Upper lobe of right lung (tissue), 1 donor: ENCODE results near the gene KSR1. TPM values are rescaled to one million over a fixed set of nuclear protein-coding genes. Genes with fewer than 3 reads are reported as not detected.
"Not testable (repeated sequence)": the region's sequence is repeated elsewhere in the genome, so short reads cannot be mapped to it uniquely, and the experiment has no call there.

Experiments
- ATAC-seq: fragments of 200-7000 bp; cut with Tn5 transposase; one replicate; pipeline ENCODE4 v1.9.1; 2020; ENCODE audit warnings: mild to moderate bottlenecking, moderate library complexity
- DNase-seq: peaks from one replicate; pipeline ENCODE4 v3.0.0-alpha.2; 2020
- H3K27ac ChIP-seq: fragments of 200-600 bp; one replicate; pipeline ENCODE4 v1.8.0; 2022
- H3K27me3 ChIP-seq: fragments of 200-600 bp; one replicate; pipeline ENCODE4 v1.8.0; 2022; ENCODE audit warnings: mild to moderate bottlenecking
- H3K36me3 ChIP-seq: fragments of 200-600 bp; one replicate; pipeline ENCODE4 v1.8.0; 2022
- H3K4me1 ChIP-seq: fragments of 200-600 bp; one replicate; pipeline ENCODE4 v1.8.0; 2022
- H3K4me3 ChIP-seq: fragments of 200-600 bp; one replicate; pipeline ENCODE4 v1.8.0; 2022; ENCODE audit warnings: mild to moderate bottlenecking
- H3K9me3 ChIP-seq: fragments of 200-600 bp; one replicate; pipeline ENCODE4 v1.8.0; 2022
- intact Hi-C: fragments of 100-400 bp; cut with DNase I; formaldehyde crosslinking; loops from one replicate; pipeline ENCODE4 v1.11.0; 2022
- total RNA-seq: library from RNA; stranded (reverse); fragmentation: NEBNext Ultra II Directional; extraction: Animal tissue kit (Norgen Biotek cat#: 25700); gene quantifications from one replicate; pipeline ENCODE4 v1.2.1, GENCODE V29; 2021
- TF ChIP-seq, protein P1 (sequence below): fragments of 200-600 bp; IDR thresholded peaks from one replicate; pipeline ENCODE4 v1.8.0; 2022; ENCODE audit warnings: antibody characterized with exemption
- donor health status: DM: no; HTN: yes; CAD: no; lungs with severe emphysema.

KSR1 gene
- total RNA-seq, 1 donor from 2014 or later = 52.5 TPM

DNA sequence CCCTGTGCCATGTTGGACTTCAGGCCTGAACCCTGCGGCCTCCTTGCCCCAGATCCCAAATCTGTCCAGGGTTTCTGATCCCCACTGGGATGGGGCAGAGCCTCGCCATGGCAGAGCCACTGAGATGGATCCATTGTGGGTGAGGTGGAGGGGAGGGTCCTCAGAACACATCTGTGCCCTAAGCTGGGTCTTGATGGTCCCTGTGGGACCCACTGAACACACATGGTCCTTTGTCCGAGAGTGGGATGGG lies 38.0 kb upstream of the KSR1 start:
- TF ChIP-seq, protein P1, sequence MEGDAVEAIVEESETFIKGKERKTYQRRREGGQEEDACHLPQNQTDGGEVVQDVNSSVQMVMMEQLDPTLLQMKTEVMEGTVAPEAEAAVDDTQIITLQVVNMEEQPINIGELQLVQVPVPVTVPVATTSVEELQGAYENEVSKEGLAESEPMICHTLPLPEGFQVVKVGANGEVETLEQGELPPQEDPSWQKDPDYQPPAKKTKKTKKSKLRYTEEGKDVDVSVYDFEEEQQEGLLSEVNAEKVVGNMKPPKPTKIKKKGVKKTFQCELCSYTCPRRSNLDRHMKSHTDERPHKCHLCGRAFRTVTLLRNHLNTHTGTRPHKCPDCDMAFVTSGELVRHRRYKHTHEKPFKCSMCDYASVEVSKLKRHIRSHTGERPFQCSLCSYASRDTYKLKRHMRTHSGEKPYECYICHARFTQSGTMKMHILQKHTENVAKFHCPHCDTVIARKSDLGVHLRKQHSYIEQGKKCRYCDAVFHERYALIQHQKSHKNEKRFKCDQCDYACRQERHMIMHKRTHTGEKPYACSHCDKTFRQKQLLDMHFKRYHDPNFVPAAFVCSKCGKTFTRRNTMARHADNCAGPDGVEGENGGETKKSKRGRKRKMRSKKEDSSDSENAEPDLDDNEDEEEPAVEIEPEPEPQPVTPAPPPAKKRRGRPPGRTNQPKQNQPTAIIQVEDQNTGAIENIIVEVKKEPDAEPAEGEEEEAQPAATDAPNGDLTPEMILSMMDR = no peak
- ATAC-seq (no peak), DNase-seq (peak; percentile 45)
- Histone ChIP-seq H3K27ac (no peak overlapping the region), H3K9me3 (no peaks in the 10 kb centered on the region), H3K4me3 (no peak overlapping the region), H3K4me1 (no peaks in the 10 kb centered on the region), H3K27me3 (no peaks in the 10 kb centered on the region), H3K36me3 (no peaks in the 10 kb centered on the region)
- intact Hi-C loops = no loop called here

DNA sequence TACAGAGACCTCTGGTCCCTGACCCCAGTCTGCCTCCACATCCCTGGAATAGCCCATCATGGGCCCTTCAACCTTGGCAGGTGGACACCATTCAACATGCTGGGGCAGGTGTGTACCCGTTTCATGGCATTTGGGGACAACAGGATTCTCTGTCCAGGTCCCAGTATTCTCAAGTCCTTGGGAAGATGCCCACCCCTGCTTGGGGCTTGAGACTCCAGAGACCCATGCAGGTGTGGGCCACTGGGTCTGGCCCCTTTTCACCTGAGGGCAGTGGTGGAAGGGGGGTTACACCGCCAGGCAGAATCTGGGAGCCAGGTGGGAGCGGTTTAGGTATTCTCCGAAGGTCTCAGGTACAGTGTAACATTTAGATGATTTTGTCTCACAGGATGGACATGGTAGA lies 37.1 kb upstream of the KSR1 start:
- H3K4me1 ChIP-seq = no peaks in the 10 kb centered on the region
- no peaks in the 10 kb centered on the region for H3K36me3 ChIP-seq
- no peaks in the 10 kb centered on the region for H3K9me3 ChIP-seq
- H3K4me3 ChIP-seq = no peak overlapping the region
- DNase-seq (peak; percentile 19), ATAC-seq (no peak)
- H3K27ac ChIP-seq = no peak overlapping the region
- no peaks in the 10 kb centered on the region for H3K27me3 ChIP-seq
- TF ChIP-seq, protein P1 = no peak
- intact Hi-C loops = no loop called here

DNA sequence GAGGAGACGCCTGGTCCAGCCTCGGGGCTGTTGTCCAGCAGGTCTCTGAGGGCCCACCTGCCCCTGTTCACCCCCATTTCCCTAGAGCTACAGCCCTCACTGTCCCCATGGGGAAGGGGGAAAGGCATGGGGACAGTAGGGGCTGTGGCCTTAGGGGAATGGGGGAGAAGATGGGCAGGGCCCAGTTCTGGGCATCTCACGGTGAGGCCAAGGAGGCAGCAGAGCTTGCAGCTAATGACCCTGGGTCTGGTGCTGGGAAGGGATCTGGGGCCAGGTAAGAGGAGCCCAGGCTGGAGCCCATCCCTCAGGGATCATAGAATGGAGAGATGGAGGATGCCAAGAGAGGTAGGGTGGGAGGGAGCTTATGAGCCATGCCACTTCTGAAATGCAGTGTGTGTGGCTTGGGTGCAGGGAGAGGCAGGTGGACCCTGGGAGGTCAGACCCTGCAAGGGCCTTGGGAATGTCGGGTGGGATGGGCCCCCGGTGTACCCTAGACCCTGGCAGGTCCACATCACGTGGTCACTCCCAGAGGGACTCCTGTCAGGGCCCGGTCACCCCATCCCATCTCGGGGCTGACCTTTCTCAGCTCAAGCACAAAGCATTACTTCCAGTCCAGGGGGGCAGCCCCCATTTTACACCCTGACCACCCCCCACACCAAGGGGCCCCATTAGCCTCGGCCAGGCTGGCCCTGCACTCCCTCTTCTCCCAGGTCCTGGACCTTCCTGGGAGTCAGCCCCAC lies 35.9 kb upstream of the KSR1 start:
- no peak overlapping the region for H3K4me3 ChIP-seq
- no peaks in the 10 kb centered on the region for H3K4me1 ChIP-seq
- peak; percentile 42 for DNase-seq
- no peaks in the 10 kb centered on the region for H3K27me3 ChIP-seq
- H3K27ac ChIP-seq = no peak overlapping the region
- TF ChIP-seq, protein P1 = no peak
- no peak for ATAC-seq
- intact Hi-C loops = no loop called here
- H3K36me3 ChIP-seq = no peaks in the 10 kb centered on the region
- no peaks in the 10 kb centered on the region for H3K9me3 ChIP-seq

DNA sequence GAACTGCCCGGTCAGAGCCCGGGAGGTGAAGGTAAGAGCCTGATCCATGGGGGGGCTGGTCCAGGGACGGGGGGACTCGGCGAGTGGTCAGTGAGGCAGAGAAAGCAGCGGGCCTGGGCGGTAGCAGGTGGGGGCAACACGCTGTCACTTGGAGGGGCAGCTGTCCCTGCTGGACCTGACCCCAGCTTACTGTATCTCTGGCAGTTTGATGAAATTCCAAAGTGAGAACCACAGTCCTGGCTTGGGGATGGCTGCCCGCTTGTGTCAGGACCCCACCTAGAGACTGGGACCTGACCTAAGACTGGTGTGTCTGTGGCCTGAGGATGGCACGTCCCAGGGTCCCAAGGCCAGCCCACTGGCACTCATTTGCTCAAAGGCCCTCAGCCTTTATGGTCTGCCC lies 35.1 kb upstream of the KSR1 start:
- H3K4me3 ChIP-seq = no peak overlapping the region
- TF ChIP-seq, protein P1 = no peak
- DNase-seq = peak; percentile 47

DNA sequence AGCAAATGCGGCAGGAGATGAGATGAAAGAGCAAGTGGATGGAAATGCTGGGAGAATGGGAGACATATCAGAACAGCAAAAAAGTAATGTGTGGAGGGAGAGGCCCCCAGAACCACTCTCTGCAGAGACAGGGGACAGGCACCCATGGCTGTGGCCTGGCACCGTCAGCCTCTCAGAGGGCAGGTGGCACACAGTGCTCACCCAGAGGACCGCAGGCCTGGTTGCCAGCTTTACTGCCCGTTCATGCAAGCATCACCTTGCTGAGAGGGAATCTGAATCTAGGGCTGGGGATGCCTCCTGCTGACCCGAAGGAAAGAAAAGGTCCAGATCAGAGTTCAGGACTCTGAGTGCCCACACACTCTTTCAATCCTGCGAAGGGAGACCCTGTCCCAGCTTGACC lies 34.6 kb upstream of the KSR1 start:
- H3K9me3 ChIP-seq, H3K27me3 ChIP-seq, H3K4me1 ChIP-seq, ATAC-seq, intact Hi-C loops, H3K36me3 ChIP-seq, H3K4me3 ChIP-seq, H3K27ac ChIP-seq: not testable (repeated sequence)
- DNase-seq = peak; percentile 51

More for the DNA sequence above, 35.1 kb upstream of the KSR1 start:
- no peaks in the 10 kb centered on the region for H3K36me3 ChIP-seq
- intact Hi-C loops = no loop called here
- no peaks in the 10 kb centered on the region for H3K9me3 ChIP-seq
- H3K4me1 ChIP-seq = no peaks in the 10 kb centered on the region
- H3K27me3 ChIP-seq = no peaks in the 10 kb centered on the region
- no peak overlapping the region for H3K27ac ChIP-seq
- no peak for ATAC-seq

DNA sequence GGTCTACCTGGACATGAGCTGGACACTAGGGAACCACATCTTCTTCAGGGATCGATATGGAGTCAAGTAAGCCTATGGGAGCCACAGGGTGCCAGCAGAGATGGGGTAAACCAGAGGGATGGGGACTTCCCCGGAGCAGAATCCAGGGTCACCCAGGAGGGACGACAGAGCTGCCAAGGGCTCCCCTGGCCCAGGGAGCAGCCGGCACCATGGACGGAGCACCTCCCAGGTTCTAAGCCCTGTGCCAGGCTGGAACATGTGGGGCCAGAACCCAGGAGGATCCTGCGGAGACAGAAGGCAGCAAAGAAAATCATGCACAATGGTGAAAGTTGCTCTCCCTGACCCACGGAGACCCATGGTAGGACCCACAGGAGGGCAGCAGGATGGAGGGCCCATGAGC lies 33.6 kb upstream of the KSR1 start:
- Histone ChIP-seq H3K27me3 (no peaks in the 10 kb centered on the region), H3K4me1 (no peaks in the 10 kb centered on the region), H3K4me3 (no peak overlapping the region), H3K36me3 (no peaks in the 10 kb centered on the region), H3K9me3 (no peaks in the 10 kb centered on the region), H3K27ac (no peak overlapping the region)
- intact Hi-C loops = no loop called here
- DNase-seq (peak; percentile 28), ATAC-seq (no peak)
- TF ChIP-seq, protein P1 = no peak
